Measurements from ENCODE around the gene TLE5.
"Not testable (repeated sequence)": the region's sequence is repeated elsewhere in the genome, so short reads cannot be mapped to it uniquely, and the experiment has no call there.

TLE5 gene

DNA sequence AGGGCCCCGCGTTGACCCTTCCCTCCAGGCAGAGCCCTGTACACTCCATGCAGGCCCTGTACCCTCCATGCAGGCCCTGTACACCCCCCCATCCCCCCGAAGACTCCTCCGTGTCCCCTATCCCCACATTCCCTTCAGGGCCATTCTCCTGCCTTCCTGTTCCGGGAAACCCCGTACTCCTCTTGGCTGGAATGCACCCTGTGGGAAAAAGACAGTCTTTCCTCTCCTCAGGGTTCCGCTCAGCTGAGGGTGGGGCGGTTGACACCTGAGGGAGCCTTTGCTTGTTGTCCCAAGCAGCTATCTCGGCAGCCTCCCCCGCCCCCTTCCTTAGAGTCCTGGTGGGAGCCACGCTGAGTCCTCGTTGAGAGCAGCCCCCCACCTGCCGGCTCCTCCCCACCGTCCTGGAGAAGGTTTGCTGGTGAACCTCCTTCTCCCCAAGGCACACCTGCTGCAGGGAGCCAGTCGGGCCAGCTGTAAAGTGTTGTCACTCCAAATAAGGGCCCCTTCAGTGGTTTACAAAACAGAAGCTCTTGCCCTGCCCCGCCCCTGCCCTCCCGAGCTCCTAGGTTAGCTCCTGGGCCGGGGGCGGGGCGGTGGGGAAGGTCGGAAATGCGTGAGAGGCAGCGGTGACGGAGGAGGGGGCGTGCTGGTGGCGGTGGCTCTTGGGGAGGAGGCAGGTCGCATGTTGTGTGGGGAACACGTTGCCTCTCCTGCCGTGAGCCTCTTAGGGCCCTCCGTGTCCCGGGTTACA is 33.3 kb upstream of the TLE5 start:
- DNase-seq = no peak

GRCh38 chr19:3094601-3095440 is 32.5 kb upstream of the TLE5 start:
- no peak for DNase-seq

DNA sequence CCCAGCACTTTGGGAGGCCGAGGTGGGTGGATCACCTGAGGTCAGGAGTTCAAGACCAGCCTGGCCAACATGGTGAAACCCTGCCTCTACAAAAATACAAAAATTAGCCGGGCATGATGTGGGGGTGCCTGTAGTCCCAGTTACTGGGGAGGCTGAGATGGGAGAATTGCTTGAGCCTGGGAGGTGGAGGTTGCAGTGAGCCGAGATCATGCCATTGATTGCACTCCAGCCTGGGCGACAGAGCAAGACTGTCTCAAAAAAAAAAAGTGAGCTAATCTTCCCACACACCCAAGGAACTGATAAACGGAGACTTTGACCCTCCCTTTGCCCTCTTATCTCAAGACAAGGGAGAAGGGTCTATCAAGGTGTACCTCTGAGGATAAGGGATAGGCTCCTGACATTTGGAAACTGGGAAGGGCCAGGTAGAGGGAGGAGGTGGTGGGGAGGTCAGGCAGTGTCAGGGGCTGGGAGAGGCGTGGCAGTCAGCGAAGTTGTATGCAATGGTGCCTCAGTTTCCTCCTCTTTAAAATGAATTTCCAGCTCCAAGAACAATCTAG is 27.1 kb upstream of the TLE5 start:
- DNase-seq = not testable (repeated sequence)

- no peak for DNase-seq
Measured at GRCh38 chr19:3087769-3088168, 25.5 kb upstream of the TLE5 start.

DNA sequence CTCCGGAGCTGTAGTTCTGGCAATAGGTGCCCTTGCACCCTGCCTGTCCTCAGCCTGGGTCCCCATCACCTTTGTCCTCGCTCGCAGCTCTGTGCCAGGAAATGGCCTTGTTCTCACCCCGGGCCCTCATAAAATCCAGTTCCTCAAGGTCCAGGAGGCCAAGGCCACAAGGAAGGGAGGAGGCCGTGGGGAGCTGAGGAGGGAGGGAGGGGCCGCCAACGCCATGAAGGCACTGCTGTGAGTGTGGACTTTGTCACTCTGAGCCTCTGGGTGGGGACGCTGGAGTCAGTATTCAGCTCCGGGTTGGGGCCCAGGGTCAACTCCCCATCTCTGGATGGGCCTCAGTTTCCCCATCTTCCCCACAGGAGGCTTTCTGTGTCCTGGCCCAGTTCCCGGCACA is 22.6 kb upstream of the TLE5 start:
- DNase-seq = no peak

DNA sequence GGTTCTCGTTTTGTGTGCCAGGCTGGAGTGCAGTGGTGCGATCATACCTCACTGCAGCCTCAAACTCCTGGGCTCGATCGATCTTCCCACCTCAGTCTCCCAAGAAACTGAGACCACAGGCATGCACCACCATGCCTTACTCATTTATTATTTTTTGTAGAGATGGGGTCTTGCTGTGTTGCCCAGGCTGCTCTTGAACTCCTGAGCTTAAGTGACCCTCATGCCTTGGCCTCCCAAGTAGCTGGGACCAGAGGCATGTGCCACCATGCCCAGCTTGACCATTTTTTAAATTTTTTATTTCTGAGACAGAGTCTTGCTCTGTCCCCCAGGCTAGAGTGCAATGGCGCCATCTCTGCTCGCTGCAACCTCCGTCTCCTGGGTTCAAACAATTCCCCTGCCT is 21.7 kb upstream of the TLE5 start:
- DNase-seq = no peak

- DNase-seq = no peak
Measured at GRCh38 chr19:3082331-3082730, 20.0 kb upstream of the TLE5 start.

GRCh38 chr19:3080286-3080685 is 18.0 kb upstream of the TLE5 start:
- DNase-seq = no peak

GRCh38 chr19:3079578-3079977 is 17.3 kb upstream of the TLE5 start:
- DNase-seq = no peak

GRCh38 chr19:3075605-3076431 is 13.5 kb upstream of the TLE5 start:
- peak; percentile 70 for DNase-seq

GRCh38 chr19:3073931-3074595 is 11.8 kb upstream of the TLE5 start:
- DNase-seq = no peak

DNA sequence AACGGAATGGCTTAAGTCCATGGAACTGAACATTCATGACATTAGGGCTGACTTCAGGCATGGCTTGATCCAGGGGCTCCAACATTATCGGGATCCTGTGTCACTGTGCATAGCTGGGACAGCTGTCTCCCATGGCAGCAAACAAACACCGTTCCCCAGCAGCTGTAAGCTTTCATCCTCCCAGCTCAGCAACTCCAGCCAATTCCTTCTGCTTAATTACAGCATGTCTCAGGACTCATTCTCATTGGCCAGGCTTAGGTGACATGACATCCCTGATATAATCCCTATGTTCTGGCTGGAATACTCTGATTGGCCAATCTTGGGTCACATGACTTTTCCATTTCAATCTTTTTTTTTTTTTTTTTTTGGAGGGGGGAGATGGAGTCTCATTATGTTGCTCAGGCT is 10.9 kb upstream of the TLE5 start:
- peak; percentile 69 for DNase-seq

- DNase-seq = no peak
Measured at GRCh38 chr19:3071768-3072167, 9.5 kb upstream of the TLE5 start.

GRCh38 chr19:3068071-3068470 is 5.8 kb upstream of the TLE5 start:
- DNase-seq = peak; percentile 61

GRCh38 chr19:3067563-3067962 is 5.3 kb upstream of the TLE5 start:
- no peak for DNase-seq

- no peak for DNase-seq
Measured at GRCh38 chr19:3066482-3067049, 4.3 kb upstream of the TLE5 start.

DNA sequence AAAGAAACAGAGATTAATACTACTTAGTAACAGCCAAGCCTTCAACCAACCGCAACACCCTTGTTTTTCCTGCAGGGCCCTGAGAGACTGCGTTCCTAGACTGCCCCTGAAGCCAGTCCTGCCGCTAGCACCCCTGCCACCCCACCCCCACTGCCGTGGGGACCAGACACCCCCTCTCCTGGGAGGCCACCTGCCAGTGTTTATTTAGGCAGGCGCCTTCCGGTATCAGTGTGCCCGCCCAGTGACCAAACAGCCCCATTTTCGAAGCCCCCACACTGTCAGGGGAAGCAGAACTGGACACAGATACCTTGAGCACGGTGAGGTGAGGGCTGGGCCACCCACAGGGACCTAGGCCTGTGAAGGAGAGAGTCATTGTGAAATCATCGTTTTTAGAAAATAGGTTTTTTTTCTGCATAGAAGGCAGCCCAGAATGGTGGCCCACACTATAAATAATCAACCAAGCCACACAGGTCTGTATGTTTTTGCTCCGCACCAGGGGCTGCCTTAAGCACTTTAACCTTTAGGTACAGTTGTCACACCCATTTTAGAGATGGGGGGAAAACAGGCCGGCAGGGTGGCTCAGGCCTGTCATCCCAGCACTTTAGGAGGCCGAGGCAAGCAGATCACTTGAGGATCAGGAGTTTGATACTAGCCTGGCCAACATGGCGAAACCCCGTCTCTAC is 3.5 kb upstream of the TLE5 start:
- peak; percentile 85 for DNase-seq

DNA sequence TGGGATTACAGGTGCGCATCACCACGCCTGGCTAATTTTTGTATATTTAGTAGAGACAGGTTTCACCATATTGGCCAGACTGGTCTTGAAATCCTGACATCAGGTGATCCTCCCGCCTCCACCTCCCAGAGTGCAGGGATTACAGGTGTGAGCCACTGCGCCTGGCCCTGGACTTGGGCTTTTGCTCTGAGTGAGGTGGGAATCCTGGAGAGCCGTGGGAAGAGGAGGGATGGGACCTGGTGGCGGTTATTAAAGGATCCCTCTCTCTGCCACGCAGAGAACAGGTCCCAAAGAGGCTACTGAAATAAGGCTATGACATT is 1.7 kb upstream of the TLE5 start:
- DNase-seq = no peak

- DNase-seq = peak; percentile 30
Measured at GRCh38 chr19:3061182-3062161, 823 bp downstream of the TLE5 start.

DNA sequence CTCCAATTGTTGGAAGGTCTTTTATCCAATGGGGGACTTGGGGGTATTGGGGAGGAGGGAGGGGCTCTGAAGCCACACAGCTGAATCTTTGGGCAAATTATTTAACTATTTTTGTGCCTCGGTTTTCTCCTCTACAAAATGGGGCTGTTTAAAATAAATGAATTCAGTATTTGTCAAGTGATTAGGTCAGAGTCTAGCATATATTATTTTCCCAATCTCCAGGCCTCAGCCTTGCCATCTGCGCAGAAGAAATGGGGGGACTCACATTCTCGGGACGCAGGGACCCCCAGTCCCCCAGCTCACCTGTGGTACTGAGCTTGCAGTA is 1.5 kb downstream of the TLE5 start:
- DNase-seq = no peak

DNA sequence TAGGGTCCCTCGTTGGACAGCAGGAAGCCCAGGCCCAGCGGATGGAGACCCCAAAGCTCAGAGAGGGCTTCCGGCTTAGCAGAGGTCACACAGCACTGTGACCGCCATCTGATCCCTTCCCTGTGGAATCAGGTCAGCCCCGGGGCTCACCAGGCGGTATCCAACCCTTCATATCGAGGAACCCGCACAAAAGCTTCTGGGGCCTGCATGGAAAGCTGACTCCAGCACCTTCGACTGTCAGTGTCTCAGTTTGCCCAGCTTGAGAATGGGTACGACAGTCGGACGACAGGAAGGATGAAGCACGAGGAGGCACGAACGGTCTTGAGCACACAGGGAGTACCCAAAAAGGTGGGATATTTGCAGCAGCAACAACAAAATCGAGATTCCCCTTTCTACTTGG is 2.6 kb downstream of the TLE5 start:
- DNase-seq = no peak

Data from NCI-H146 (cell line).